Measurements from ENCODE around the gene TH.

TH gene

DNA sequence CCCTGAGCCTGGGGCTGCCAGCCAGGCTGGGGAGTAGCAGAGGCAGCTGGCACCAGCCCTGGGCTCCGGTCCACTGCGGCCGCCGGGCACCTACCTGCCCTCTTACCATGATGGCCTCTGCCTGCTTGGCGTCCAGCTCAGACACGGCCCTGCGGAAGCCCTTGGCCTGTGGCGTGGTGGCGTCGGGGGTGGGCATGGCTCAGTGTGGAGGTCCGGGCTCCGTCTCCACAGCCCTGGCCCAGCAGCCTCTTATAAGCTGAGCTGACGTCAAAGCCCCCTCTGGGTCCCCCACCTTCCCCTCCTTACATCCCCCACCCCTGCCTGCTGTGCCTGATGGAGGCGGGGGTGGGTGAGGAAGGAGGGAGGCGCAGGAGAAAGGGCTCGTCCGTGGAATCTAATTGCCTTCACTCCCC is at the start of gene TH:
TH (minus strand) TSS at position 225 of the 413 bp plus-strand sequence; CDS start at position 196, 29 bp downstream.
- DNase-seq, result no peak

DNA sequence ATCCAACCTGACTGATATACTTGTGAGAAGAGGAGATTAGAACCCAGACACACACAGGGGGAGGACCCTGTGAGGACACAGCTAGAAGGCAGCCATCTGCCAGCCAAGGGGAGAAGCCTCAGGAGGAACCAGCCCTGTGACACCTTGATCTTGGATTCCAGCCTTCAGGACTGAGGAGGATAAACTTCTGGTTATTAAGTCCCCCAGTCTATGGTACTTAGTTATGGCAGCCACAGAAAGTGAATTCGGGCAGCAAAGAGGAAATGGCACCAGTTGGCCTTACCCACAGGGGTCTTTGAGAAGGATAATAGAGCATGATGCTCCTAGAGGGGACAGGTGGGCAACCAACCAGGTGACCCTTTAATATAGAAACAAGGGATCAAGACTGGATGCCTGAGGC is 49.4 kb upstream of the TH start:
- no peak for DNase-seq

DNA sequence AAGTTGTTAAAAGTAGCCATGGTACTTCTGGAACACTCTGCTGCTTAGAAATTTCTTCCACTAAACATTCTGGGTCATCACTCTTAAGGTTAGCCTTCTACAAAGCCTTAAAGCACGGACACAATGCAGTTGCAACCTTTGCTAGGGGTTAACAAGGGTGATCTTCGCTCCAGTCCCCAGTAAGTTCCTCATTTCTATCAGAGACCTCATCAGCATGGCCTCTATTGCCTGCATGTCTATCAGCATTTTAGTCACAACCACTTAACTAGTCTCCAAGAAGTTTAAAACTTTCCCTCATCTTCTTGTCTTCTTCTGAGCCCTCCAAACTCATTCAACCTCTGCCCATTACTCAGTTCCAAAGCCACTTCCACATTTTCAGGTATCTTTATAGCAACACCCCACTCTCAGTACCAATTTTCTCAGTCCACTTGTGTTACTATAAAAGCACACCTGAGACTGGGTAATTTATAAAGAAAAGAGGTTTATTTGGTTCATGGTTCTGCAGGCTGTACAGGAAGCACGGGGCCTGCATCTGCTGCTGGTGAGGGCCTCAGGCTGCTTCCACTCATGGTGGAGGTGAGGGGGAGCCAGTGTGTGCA is 48.7 kb upstream of the TH start:
- no peak for DNase-seq

- no peak for DNase-seq
Observed at GRCh38 chr11:2219318-2220017, 47.9 kb upstream of the TH start.

- DNase-seq, result no peak
Observed at GRCh38 chr11:2218031-2218633, 46.5 kb upstream of the TH start.

DNA sequence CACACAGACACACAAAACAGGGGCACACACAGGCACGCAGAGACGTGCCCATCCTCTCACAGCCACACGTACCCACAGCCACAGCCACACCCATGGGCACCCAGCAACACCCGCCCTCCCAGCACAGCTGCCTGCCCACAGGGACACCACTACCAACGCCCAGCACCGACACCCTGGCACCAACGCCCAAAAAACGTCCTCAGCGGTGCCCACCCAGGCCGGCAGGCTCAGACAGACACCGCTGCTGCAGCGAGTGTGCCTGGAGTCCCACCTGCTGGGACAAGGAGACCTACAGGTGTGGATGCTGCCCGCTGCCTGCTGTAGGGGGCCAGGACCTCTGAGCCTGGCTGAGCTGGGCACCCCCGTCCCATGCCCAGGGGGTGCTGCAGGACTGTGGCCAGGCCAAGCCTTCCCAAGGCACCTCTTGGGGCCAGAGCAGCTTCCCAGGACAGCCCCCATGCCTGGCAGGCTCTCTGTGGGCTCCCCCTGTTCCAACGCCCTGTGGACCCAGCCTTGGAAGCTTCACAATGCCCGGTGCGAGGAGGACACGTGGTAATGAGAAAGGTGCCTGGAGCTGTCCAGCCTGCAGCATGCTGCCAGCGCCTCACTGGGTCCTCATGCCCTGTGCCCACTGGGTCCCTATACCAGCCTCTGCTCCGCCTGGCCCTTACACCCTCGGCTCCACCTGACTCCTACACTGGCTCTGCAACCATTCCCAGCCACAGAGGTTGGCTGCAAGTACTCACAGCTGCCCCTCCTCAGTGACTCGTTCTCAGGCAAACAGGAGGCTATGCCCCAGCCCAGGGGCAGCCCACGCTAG is 45.8 kb upstream of the TH start:
- no peak for DNase-seq

DNA sequence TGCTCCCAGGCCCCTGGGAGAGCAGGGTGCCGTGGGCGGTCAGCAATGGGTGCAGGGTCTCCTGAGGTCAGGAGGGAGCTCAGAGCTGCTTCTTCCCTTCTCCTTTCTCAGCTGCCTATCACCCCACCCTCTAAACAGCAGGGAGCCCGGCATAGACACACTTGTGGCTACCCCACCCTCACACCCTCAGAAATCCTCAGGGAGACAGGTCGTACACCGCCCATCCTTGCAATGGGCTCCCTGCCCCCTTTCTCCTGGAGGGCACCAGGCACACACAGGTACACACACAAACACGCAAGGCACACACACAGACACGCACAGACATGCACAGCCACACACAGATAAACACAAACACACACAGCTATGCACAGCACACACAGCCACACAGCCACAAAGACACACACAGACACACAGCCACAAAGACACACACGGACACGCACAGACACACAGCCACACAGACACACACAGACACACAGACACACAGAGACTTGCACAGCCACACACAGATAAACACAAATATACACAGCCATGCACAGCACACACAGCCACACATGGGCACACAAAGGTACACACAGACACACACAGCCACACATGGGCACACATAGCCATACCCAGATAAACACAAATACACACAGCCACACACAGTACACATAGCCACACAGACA is 44.9 kb upstream of the TH start:
- no peak for DNase-seq

GRCh38 chr11:2215561-2216399 is 44.2 kb upstream of the TH start:
- no peak for DNase-seq

GRCh38 chr11:2215230-2215560 is 43.6 kb upstream of the TH start:
- no peak for DNase-seq

DNA sequence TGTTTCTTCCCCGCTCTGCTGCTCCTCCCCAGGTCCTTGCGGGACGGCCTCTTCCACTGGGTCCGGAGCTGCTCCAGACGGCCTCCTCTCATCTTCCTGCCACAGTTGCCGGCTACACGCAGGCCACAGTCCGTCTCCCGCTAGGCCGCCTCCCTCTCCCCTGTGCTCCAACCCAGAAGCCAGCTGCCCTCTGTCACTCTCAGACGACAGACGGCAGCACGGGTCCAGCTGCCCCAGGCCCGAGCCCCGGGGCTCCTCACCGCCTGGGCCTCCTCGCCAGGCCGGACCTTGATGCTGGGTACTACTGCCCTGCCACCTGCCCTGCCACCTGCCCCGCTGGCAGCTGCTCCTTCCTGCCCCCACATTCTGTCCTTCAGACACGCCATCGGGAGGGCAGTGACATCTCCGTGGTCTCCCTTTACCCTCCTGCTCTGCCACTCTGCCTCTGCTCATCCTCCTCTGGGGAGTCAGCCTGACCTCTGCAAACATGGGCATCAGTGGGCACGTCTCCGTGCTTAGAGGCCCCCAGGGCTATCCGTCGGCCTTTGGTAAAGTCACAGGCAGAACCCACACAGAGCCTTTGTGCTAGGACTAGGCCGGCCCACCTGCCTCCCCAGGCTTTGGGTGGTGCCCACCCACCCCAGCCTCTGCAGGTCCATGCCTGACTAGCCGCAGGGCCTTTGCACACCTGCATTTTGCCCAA is 43.1 kb upstream of the TH start:
- no peak for DNase-seq

- DNase-seq, result no peak
Observed at GRCh38 chr11:2213890-2214526, 42.4 kb upstream of the TH start.

- DNase-seq, result no peak
Observed at GRCh38 chr11:2213384-2213842, 41.8 kb upstream of the TH start.

- DNase-seq, result no peak
Observed at GRCh38 chr11:2212411-2213251, 41.0 kb upstream of the TH start.

DNA sequence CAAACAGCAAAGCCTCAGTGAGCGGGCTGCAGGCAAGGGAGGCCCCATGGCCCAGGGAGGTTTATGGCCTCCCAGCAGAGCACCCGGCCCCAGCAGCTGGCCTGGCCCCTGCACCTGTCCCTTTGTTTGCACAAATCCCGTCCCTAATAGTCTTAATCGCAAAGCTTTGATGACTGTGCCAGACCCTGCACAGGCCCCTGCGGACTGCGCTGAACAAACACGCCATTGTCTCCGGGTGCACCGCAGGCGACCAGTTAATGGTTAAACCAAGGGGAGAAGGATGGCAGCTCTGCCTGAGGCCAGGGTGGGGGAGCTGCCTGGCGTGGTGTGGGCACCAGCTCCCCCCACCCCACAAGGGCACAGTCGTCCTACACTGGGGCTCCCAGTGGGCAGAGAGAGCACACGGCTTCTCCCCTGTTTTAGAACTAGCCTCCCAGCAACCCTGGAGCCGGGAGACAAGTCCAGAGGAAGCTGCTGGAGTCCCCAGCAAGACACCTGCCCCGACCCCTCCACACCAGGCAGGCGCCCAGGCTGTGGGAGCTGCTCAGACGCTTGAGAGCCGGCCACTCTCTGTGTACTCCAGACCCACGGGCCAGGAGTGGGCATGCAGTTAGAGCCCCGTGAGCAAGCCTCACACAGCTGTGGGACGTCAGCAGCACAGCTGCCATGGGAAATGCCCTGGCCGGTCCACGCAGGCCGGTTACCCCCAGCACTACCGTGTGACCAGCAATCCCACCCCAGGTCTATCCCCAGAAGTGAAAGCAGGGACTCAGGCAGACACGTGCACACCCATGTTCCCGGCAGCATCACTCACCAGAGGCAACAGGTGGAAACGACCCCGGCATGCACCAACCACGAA is 39.7 kb upstream of the TH start:
- DNase-seq, result no peak

- no peak for DNase-seq
Observed at GRCh38 chr11:2210366-2211112, 38.9 kb upstream of the TH start.

- DNase-seq, result no peak
Observed at GRCh38 chr11:2209900-2210321, 38.3 kb upstream of the TH start.

DNA sequence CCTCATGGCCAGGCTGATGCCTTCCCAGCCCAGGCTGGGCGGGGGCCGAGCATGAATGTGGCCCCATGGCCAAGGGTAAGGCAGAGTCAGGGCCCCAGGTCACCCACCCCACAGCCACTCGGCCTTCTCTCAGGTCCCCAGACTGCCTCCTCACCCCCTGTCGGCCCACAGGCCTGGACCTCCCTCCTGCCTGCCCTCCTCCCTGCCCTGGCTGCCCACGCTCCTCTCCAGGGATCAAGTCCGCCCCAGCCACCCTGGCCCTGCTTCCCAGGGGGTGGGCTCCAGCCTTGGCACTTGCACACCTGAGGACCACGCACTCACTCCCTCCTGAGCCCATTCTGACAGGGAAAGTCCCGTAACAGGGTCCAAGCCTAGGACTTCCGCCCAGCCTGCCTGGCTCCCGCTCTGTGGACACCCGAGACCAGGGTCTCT is 37.8 kb upstream of the TH start:
- DNase-seq, result no peak
